SIG-M5 (cell line): Measurements from ENCODE around the gene TPRN.

Source experiments
- DNase-seq: peaks from one replicate; lab custom pipeline; 2025; lab: John Stamatoyannopoulos, UW

The TPRN gene

DNA sequence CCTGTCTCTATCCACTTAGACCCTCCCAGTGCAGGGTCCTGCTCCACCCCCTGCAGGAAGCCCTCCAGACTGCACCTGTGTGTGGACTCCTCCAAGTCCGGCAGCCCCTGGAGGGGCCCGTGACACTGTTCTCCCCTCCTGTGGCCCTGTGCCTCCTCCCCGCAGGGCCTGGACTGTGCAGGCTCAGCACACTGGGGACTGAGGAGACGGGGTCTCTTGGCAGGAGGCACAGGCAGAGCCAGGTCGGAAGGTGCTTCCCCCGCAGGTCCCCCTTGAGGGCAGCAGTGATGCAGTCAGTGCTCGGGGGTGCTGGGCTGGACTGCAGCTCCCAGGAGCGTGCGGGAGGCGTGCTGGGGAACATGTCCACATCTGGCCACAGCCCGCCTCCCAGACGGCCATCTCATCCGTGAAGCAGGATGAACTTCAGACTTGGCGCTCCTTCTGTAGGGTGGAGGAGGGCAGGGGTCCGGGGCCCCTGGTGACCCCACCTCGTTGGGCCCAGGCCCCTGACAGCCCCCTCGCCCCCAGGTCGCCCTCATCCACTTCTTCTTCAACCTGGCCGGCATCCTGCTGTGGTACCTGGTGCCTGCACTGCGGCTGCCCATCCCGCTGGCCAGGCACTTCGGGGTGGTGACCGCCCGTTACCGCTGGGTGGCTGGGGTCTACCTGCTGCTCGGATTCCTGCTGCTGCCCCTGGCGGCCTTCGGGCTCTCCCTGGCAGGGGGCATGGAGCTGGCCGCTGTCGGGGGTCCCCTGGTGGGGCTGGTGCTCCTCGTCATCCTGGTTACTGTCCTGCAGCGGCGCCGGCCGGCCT is 35.1 kb upstream of the TPRN start:
- DNase-seq, result no peak

DNA sequence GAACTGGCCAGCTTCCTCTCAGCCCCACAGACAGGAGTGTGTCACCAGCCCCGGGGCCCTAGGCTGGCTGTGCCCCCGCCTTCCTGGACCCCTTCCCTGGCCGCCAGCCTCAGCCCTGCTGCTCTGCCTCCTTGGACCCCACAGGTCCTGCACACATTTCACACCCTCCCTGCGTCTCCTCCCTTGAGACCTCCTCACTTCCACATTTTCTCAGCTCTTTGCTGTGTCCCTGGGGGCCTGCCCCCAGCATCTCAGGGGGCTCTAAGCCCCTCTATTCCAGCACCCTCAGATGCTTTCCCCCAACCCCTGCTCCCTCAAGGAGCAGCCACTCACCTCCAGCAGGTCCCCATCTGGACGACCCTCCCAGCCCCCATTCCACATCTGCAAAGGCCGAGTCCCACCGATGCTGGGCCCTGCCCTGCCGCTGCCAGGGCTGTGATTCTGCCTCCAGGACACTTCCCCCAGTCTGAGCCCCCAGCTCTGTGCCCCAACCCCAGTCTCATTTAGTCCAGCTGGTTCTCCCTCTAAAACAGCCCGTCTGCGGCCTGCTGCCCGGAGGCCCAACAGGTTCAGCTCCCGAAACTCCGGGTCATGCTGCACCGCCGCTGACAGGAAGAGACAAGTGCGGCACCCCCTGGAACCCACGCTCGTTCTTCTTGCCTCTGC is 34.4 kb upstream of the TPRN start:
- DNase-seq, result no peak

DNA sequence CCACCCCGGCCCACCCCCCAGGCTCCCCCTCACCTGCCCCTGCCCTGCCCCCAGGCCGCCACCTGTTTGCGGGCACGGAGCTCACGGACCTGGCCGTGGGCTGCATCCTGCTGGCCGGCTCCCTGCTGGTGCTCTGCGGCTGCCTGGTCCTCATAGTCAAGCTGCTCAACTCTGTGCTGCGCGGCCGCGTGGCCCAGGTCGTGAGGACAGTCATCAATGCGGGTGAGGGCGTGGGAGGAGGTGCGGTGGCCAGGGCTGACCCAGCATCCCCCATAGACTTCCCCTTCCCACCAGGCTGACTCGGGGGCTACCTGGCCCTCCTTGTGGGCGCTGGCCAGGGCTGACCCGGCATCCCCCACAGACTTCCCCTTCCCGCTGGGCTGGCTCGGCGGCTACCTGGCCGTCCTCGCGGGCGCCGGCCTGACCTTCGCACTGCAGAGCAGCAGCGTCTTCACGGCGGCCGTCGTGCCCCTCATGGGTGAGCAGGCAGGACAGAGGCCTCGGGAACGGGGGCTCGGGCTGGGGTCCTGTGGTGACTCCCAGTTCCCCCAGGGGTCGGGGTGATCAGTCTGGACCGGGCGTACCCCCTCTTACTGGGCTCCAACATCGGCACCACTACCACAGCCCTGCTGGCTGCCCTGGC is 33.6 kb upstream of the TPRN start:
- DNase-seq, result no peak

DNA sequence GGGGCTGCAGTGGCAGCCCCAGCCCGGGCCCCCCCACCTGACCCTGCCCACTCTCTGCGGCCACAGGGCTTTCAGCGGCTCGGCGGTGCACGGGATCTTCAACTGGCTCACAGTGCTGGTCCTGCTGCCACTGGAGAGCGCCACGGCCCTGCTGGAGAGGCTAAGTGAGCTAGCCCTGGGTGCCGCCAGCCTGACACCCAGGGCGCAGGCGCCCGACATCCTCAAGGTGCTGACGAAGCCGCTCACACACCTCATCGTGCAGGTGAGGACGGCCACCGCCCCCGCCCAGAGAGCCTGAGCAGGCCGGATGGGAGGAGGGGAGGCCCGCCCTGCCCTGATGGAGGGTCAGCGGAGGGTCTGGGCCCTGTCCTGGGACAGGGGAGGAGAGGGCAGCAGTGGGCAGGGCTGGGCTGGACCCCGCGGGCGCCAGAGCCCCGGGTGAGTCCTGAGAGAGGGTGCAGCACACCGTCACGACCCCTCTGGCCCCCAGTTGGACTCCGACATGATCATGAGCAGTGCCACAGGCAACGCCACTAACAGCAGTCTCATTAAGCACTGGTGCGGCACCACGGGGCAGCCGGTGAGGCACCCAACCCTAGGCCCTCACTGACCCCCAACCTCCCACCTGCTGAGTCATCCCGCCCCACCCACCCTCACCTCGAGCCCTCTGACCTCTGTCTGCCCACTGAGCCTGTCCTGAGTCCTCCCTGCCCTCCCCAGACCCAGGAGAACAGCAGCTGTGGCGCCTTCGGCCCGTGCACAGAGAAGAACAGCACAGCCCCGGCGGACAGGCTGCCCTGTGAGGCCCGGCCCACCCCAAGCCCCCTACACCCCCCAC is 32.8 kb upstream of the TPRN start:
- DNase-seq, result no peak

DNA sequence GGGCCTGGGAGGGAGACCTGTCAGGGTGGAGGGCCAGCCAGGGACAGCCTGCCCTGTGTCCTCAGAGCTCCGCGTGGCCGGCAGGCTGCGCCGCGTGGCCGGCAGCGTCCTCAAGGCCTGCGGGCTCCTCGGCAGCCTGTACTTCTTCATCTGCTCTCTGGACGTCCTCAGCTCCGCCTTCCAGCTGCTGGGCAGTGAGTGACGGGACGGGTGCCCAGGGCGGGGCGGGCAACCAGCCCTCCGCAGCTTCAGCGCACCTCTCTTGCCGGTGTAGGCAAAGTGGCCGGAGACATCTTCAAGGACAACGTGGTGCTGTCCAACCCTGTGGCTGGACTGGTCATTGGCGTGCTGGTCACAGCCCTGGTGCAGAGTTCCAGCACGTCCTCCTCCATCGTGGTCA is 32.0 kb upstream of the TPRN start:
- DNase-seq, result no peak

DNA sequence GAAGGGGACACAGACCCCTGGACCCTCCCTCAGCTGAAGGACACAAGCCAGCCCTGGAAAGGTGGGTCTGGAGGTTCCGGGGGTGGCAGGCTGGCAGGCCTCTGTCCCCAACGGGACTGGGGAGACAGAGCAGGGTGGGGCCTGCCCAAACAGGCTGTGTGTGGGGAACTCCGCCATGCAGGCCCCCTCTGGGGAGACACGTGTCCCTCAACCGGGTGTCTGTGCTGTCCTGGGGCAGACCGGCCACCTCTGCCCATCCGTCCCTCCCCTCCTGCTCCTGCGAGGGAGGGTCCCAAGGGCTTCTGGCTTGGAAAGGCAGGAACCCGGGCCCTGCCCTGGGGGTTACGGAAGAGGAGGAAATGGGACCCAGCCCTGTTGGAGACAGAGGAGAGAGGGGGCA is 31.6 kb upstream of the TPRN start:
- no peak for DNase-seq

DNA sequence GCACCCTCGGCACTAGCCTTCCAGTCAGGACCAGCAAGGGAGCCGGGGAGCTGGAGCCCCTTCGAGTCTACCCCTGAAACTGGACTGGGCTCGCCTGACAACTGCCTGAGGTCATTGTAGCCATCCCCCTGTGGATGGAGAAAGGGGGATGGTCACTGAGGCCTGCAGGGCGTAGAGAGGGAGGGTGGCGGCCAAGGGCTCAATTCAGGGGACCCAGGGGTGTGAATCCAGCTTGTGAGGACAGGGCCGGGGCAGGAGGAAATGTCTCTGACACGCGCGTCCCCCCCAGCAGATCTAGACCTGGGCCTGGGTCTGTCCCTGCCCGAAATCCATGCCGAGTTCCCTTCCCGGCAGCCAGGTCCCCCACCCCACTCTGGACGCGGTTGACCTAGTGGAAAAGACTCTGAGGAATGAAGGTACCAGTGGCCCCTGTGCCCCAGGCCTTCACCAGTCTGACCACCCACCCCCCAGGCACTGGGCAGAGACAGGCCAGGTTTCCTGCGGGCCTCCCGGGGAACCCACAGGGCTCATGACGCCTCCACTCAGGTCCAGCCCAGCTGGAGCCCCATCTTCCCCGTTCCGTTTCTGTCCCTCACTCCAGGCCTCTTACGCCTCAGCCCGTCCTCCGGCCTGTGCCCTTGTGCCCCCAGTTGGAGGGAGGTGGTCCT is 31.0 kb upstream of the TPRN start:
- DNase-seq, result no peak

DNA sequence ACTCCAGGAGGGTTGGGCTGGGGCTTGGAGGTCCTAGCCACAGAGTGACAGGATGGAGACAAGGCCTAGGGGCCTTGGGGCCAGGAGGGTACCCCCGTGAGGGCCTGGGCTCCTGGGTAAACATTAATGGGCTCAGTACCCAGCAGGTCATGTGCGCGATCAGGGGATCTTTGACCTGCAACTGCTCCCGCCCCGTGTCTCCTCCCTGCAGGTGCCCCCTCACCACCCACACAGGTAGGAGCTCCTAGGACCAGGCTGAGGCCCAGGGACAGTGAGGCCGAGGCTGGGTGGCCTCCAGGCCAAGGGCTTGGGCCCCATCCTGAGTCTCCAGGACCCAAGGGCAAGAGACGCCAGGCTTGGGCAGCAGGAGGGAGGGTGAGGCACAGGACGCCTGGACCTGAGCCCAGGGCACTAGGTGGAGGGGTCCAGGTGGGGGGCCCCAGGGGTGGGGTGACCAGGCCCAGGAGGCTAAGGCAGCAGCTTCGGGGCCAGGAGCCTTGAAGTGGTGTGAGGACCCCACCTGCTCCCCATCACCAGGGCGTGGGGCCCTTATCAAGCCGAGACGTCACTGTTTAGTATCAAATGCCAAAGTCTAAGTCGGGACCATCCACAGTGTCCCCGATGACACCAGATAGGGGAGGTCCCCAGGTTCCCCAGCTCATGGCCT is 30.3 kb upstream of the TPRN start, which contains the start of gene SLC34A3:
SLC34A3 (plus strand) TSS at position 197 of the 667 bp plus-strand sequence. CDS start 802 bp downstream, outside the sequence.
- DNase-seq, result no peak

DNA sequence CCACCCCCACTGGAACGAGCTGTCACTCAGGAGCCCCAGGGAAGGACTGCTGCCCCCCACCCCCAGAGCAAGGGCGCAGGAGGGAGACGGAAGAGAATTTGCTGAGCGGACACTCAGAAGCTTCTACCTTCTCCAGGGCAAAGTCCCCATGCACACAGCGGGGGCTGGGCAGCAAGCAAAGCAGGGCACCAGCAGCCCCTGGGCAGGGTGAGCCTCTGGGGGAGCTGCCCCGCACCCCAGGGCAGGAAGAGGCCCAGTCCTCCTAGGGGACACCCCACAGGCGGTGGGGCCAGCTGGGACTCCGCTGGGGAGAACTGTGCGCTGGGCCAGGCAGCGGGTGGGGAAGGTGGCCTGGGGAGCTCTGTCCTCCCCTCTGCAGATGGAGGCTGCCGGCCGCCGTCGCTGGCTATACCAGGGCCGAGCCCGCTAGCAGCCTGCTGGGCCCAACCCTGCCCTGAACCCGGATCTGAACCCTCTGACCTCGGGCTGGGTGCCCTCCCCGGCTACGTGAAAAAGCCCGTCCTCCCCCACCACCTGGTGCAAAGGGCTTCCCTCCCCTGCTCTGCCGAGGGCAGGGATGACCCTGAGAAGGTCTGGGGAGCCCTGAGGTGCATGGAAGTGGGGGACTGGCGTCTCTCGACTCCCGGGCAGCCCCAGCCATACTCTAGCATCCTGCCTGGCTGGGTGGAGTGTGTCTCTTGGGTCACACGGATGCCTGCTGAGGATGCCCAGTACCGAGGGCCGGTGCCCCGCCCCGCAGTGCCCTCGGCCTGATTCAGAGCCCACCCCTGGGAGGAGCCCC is 29.6 kb upstream of the TPRN start:
- DNase-seq, result no peak

DNA sequence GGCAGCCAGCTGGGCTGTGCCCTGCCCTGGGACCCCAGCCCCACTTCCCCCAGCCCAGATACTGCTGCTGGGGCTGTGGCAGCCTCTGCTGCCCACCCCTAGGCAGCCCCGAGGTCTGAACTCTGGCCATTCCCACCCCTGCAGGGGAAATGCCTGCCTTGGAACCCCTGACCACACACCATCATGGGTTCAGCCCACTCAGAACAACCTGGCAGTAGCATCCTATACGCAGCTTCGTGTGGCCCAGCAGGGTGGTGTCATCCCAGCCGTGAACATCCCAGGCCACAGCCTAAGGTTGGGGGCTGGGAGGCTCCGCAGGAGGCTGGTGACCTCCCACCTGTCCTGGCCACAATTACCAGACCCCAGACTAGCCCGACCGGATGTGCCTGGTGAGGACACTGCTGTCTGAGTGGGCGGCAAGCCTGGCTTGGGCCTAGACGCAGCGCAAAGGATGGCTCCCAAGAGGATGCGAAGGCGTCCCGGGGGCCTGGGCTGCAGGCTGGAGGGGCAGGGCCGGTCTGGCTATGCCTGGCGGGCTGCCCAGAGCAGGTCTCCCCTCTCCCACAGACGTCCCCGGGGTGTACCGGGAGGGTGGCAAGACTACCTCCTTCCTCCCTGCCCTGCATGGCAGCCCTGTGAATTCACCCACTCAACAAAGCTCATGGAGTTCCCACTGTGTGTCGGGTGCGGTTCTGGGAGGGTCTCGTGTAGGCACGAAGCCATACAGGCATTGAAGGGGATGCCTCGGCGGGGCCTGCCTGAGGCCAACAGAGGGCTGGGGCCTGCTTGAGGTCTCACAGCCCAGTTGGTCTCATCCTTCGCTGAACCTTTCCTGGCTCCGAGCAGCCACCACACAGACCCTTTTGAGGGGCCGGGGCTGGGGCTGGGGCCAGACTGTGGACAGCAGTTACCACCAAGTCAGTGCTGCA is 28.7 kb upstream of the TPRN start:
- no peak for DNase-seq

DNA sequence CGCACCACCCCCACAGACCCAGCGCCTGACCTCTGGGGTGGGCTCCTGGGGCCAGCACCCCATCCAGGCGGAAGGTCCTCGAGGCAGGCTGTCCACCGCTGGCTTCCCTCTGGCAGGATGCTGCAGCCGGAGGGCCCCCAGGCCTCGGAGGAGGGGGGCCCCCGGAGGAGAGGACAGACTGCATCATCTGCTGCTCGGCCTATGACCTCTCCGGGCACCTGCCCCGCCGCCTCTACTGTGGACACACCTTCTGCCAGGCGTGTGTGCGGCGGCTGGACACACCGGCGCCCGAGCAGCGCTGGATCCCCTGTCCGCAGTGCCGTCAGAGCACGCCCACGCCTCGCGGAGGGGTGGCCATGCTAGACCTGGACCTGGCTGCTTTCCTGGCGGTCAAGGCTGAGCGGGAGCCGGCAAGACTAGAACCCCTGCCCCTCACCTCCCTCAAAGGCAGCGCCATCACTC is 28.0 kb upstream of the TPRN start:
- DNase-seq, result no peak

DNA sequence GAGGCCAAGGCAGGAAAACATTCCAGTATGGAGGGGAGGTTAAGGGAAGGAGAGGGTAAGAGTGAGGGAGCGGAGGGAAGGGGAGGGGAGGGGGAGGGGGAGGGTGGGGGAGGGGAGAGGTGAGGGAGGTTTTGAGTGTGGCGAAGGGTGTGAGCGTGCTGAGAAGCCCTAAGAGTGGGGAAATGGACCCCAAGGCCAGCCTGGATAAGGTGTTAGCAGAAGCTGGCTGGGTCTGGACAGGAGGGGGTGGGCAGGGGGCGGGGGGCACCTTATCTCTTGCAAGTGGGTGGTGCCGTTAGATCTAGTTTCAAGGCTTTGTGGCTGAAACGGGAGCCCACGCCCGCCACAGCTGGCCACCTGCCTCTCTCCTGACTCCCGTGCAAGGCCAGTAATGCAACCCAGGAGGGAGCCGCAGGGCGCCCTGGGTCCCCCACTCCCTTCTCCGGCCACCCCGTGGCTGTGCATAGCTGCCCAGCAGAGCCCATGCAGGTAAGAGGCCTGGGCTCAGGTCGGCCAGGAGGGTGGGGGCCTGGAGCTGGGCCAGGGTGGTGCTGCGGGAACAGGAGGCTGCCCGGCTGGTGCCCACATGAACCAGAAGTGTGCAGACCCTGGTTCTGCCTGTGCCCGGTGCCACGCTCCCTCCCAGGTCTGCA is 27.4 kb upstream of the TPRN start:
- no peak for DNase-seq

DNA sequence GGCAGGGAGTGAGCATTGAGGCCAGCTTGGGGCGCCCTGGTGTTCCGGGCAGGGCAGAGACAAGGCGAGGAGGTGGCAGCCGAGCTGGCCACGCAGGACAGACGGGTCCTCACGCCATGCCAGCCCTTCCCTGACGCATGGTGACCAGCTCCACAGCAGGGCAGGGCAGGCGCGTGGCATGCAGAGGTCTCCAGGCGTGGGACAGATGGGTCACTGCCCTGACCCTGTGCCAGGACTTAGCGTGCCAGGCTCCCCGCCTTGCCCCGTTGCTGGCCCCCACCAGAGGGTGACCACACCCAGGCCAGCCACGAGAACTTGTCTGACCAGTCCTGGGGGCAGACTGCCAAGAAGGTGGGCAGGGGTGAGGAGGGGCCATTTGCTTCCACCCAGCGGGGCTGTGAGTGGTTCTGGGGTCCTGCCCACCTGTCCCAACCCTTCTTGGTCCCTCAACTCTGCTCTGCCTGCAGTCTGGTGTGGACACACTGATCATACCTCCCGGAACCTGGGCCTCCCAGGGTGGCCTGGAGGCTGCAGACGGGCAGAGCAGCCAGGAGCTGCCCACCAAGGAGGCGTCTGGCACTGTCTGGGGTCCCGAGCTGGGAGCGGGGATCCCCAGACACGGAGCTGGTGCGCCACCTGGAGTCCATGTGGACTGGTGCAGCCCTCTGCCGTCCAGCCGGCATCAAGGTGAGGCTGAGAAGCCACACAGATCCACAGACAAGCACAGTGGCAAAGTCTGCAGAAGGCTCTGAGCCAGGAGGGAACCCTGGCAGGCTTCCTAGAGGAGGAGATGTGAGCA is 26.7 kb upstream of the TPRN start, which contains the start of gene RNF224:
RNF224 (plus strand) TSS at position 449 of the 799 bp plus-strand sequence. CDS start 834 bp downstream, outside the sequence.
- no peak for DNase-seq

DNA sequence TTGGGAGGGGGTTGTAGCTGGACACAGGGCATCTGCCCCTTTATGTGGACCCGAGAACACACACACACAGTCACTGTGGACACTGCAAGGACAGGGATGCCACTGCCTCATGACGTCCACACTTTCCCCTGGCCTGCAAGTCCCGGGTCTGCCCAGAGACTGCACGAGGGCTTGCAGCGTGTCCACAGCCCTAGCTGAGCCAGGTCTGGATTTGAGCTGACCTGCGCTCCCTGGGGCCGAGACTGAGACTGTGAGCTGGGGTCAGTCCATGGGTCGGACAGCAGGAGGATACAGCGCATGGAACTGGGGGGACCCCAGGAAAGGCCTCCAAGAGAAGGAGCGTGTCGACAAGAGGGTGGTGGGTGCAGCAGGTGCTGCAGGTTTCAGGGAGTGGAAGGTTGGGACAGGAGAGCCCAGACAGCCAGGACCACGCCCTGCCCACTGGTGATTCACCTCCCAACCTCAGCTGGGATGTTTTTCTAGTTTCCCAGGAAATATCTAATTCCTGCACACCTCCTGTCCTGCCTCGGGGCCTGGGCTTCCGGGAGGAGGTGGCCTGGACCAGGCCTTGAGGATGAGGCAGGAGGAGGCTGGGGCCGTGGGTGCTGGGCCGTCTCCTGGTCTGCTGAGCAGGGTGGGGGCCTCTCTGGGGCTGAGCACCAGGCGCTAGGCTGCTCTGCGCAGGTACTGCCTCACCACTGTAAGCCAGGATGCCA is 26.0 kb upstream of the TPRN start:
- DNase-seq, result no peak

DNA sequence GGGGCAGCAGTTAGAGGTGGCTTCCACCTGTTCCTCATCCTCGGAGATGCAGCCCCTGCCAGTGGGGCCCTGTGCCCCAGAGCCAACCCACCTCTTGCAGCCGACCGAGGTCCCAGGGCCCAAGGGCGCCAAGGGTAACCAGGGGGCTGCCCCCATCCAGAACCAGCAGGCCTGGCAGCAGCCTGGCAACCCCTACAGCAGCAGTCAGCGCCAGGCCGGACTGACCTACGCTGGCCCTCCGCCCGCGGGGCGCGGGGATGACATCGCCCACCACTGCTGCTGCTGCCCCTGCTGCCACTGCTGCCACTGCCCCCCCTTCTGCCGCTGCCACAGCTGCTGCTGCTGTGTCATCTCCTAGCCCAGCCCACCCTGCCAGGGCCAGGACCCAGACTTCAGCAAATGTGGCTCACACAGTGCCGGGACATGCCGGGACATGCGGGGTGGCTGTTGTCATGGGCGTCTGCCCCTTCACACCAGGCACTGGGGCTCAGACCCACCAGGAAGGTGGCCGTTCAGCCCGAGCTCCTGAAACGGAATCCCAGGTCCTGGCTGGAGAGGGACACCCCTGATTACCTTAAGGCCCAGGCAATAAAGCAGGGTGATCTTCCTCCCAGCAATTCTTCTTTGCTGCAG is 25.3 kb upstream of the TPRN start:
- no peak for DNase-seq
